ENCODE measurements around the gene ZNF382. TPM values are rescaled to one million over a fixed set of nuclear protein-coding genes. Genes with fewer than 3 reads are reported as not detected.

ZNF382 gene
- total RNA-seq, 6 donors from 2014 or later = 0.78 to 5.7 (median 4.1) TPM

DNA sequence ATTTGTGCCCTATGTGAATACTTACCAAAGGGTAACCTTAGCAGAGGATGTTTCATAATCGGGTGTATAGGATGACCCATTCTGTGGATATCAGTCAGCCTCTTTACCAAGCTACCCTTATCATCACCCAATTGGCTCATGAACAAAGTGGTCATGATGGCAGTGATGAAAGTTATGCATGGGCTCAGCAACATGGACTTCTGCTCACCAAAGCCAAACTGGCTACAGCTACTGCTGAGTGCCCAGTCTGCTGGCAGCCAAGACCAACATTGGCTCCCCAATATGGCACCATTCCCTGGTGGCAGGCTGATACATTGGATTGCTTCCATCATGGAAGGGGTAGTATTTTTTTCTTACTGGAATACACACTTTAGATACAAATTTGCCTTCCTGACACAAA, 67.3 kb downstream of the ZNF382 start:
- TF ChIP-seq, protein P1, sequence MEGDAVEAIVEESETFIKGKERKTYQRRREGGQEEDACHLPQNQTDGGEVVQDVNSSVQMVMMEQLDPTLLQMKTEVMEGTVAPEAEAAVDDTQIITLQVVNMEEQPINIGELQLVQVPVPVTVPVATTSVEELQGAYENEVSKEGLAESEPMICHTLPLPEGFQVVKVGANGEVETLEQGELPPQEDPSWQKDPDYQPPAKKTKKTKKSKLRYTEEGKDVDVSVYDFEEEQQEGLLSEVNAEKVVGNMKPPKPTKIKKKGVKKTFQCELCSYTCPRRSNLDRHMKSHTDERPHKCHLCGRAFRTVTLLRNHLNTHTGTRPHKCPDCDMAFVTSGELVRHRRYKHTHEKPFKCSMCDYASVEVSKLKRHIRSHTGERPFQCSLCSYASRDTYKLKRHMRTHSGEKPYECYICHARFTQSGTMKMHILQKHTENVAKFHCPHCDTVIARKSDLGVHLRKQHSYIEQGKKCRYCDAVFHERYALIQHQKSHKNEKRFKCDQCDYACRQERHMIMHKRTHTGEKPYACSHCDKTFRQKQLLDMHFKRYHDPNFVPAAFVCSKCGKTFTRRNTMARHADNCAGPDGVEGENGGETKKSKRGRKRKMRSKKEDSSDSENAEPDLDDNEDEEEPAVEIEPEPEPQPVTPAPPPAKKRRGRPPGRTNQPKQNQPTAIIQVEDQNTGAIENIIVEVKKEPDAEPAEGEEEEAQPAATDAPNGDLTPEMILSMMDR (IDR thresholded peaks at IDR 0.05) = no peak
- TF ChIP-seq POLR2A (IDR thresholded peaks at IDR 0.05) (no peak), POLR2AphosphoS5 (IDR thresholded peaks at IDR 0.05) (no peak), EP300 (IDR thresholded peaks at IDR 0.05) (no peak)
- Histone ChIP-seq H3K4me1 (peaks cover 0 to 12% (median 7%) of the 10 kb centered on the region in 4 donors), H3K4me3 (no peak overlapping the region), H3K36me3 (peaks cover 0 to 4% (median 0%) of the 10 kb centered on the region in 4 donors), H3K27ac (no peak overlapping the region), H3K9me3 (peaks cover 3 to 73% (median 51%) of the 10 kb centered on the region in 4 donors), H3K27me3 (no peaks in the 10 kb centered on the region)
- ATAC-seq (ENCODE audit: low FRiP score in 2 of 2) (no peak), DNase-seq (no peak)
- 100% methylated on average over 1 of the region's 1 CpG for WGBS, 2 donors

DNA sequence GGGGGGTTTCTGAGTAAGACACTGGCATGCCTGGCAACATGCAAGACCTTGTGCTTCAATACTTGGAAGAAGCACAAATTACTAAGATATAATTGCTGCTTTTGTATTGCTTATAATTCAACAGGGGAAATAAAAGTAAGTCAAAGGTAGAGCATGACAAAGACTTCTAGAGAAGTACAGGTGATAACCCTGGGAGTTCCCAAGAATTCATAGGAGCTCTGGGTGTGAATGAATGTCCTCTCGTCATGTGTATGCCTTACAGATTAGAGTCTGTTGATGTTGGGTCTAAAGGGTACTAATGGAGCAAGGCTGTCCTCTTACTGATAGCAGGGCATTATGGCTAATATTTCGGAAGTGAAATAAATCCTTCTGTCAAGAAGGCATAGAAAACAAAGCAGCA, 69.1 kb downstream of the ZNF382 start:
- 97% methylated on average over 2 of the region's 2 CpGs for WGBS, 2 donors
- H3K36me3 ChIP-seq = peaks cover 0 to 22% (median 8%) of the 10 kb centered on the region in 4 donors
- no peaks in the 10 kb centered on the region for H3K27me3 ChIP-seq
- no peak overlapping the region for H3K27ac ChIP-seq
- DNase-seq (no peak), ATAC-seq (ENCODE audit: low FRiP score in 2 of 2) (no peak)
- no peak overlapping the region for H3K4me3 ChIP-seq
- no peaks in the 10 kb centered on the region for H3K4me1 ChIP-seq
- TF ChIP-seq EP300 (IDR thresholded peaks at IDR 0.05) (no peak), POLR2AphosphoS5 (IDR thresholded peaks at IDR 0.05) (no peak), POLR2A (IDR thresholded peaks at IDR 0.05) (no peak)
- TF ChIP-seq, protein P1 (IDR thresholded peaks at IDR 0.05) = no peak
- peaks cover 11 to 82% (median 59%) of the 10 kb centered on the region in 4 donors for H3K9me3 ChIP-seq

DNA sequence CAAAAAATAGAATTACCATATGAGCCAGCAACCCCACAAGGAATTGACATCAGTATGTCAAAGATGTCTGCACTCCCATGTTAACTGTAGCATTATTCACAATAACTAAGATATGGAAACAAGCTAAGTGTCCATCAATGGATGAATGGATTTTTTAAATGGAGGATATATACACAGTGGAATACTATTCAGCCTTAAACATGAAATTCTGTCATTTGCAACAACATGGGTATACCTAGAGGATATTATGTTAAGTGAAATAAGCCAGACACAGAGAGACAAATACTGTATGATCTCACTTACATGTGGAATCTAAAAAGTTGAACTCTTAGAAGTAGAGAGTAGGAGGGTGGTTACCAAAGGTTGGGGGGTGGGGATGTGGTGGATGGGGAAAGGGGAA, 74.3 kb downstream of the ZNF382 start:
- ATAC-seq (ENCODE audit: low FRiP score in 2 of 2) (no peak), DNase-seq (no peak)
- Histone ChIP-seq H3K27me3 (no peaks in the 10 kb centered on the region), H3K4me1 (no peaks in the 10 kb centered on the region), H3K27ac (no peak overlapping the region), H3K4me3 (no peak overlapping the region), H3K9me3 (peaks cover 11 to 45% (median 44%) of the 10 kb centered on the region in 4 donors), H3K36me3 (peaks cover 0 to 28% (median 10%) of the 10 kb centered on the region in 4 donors)
- no peak for TF ChIP-seq POLR2AphosphoS5 (IDR thresholded peaks at IDR 0.05)
- TF ChIP-seq, protein P1 (IDR thresholded peaks at IDR 0.05) = no peak
- TF ChIP-seq EP300 (IDR thresholded peaks at IDR 0.05) = no peak
- no peak for TF ChIP-seq POLR2A (IDR thresholded peaks at IDR 0.05)

Other genes starting within 250 kb of the ZNF382 start
- gene ZFP14, start 226.1 kb upstream of the ZNF382 start, total RNA-seq = 10 to 100 TPM in 1 of 6 donors, 1 to 10 TPM in 5; 1.7 to 11.5 (median 6.1) TPM
- 1 to 10 TPM in 5 of 6 donors, under 1 TPM in 1; 0.78 to 8.1 (median 4.2) TPM for gene ZFP82, start 186.7 kb upstream of the ZNF382 start, total RNA-seq
- 10 to 100 TPM in 2 of 6 donors, 1 to 10 TPM in 4; 5.5 to 17.6 (median 8.1) TPM for gene ZNF566, start 115.8 kb upstream of the ZNF382 start, total RNA-seq
- gene ZNF260, start 77.0 kb upstream of the ZNF382 start, total RNA-seq = 10 to 100 TPM in 1 of 6 donors, 1 to 10 TPM in 5; 2.1 to 18.1 (median 5.9) TPM
- gene ZNF529, start 32.0 kb upstream of the ZNF382 start, total RNA-seq = 10 to 100 TPM in 3 of 6 donors, 1 to 10 TPM in 3; 6.0 to 18.9 (median 10.0) TPM
- 10 to 100 TPM in 1 of 6 donors, 1 to 10 TPM in 5; 4.2 to 17.4 (median 7.1) TPM for gene ZNF461, start 61.5 kb downstream of the ZNF382 start, total RNA-seq
- gene ZNF567, start 82.3 kb downstream of the ZNF382 start, total RNA-seq = 10 to 100 TPM in 2 of 6 donors, 1 to 10 TPM in 4; 4.4 to 23.0 (median 6.1) TPM
- 1 to 10 TPM in 5 of 6 donors, under 1 TPM in 1; 0.44 to 3.0 (median 1.2) TPM for gene ZNF850, start 167.5 kb downstream of the ZNF382 start, total RNA-seq
- gene ZNF790, start 233.1 kb downstream of the ZNF382 start, total RNA-seq = 1 to 10 TPM; 5.0 to 7.7 (median 5.7) TPM
- gene ZNF345, start 245.6 kb downstream of the ZNF382 start, total RNA-seq = 1 to 10 TPM; 4.8 to 8.3 (median 5.6) TPM

Measured in upper lobe of left lung (tissue), 6 donors.